Islet of Langerhans (tissue), 1 donor: ENCODE data around the gene PEPD.

Experiments
- FAIRE-seq: peaks from one replicate; lab custom pipeline; 2011; peaks lifted over from hg19 to GRCh38; lab: Jason Lieb, UNC

PEPD gene

GRCh38 chr19:33405553-33406461, 115.8 kb downstream of the PEPD start:
- FAIRE-seq, result no peak

- no peak for FAIRE-seq
Measured at GRCh38 chr19:33405254-33405552, 116.4 kb downstream of the PEPD start.

GRCh38 chr19:33404506-33405253, 116.9 kb downstream of the PEPD start:
- no peak for FAIRE-seq

- no peak for FAIRE-seq
Measured at GRCh38 chr19:33403973-33404304, 117.7 kb downstream of the PEPD start.

- no peak for FAIRE-seq
Measured at GRCh38 chr19:33403221-33403972, 118.2 kb downstream of the PEPD start.

- no peak for FAIRE-seq
Measured at GRCh38 chr19:33402421-33403220, 119.0 kb downstream of the PEPD start.

GRCh38 chr19:33401683-33402420, 119.7 kb downstream of the PEPD start:
- FAIRE-seq, result no peak

GRCh38 chr19:33400856-33401682, 120.5 kb downstream of the PEPD start:
- FAIRE-seq, result no peak

GRCh38 chr19:33399745-33400681, 121.6 kb downstream of the PEPD start:
- no peak for FAIRE-seq

- FAIRE-seq, result no peak
Measured at GRCh38 chr19:33399081-33399744, 122.4 kb downstream of the PEPD start.

GRCh38 chr19:33398361-33399060, 123.1 kb downstream of the PEPD start:
- no peak for FAIRE-seq

- FAIRE-seq, result no peak
Measured at GRCh38 chr19:33397536-33398360, 123.8 kb downstream of the PEPD start.

- FAIRE-seq, result no peak
Measured at GRCh38 chr19:33396701-33397535, 124.7 kb downstream of the PEPD start.

- no peak for FAIRE-seq
Measured at GRCh38 chr19:33395561-33396550, 125.7 kb downstream of the PEPD start.
